ENCODE measurements around the gene HTR3E. TPM values are rescaled to one million over a fixed set of nuclear protein-coding genes. Genes with fewer than 3 reads are reported as not detected.
"Not testable (repeated sequence)": the region's sequence is repeated elsewhere in the genome, so short reads cannot be mapped to it uniquely, and the experiment has no call there.

Gene HTR3E
- total and polyA plus RNA-seq, 4 donors, result not detected

DNA sequence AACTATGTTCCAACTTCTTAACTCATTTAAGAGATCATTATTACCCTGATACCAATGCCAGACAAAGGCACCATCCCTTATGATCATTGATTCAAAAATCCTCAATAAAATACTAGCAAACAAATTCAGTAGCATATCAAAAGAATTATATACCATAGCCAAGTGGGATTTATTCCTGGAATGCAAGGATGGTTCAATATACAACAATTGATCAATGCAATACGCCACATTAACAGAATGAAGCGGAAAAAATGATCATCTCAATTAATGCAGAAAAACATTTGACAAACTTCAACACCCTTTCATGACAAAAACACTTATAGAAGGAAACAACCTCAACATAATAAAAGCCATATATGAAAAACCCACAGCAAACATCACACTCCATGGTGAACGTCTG lies 4.7 kb upstream of the HTR3E start:
- WGBS, 2 donors, result 88 to 92% methylated on average over 3 of the region's 3 CpGs
- H3K9me3 ChIP-seq (ENCODE audit: control insufficient read depth, low read length), result peaks cover 5% of the 10 kb centered on the region
- no peaks in the 10 kb centered on the region for H3K4me1 ChIP-seq (ENCODE audit: control insufficient read depth in 1 of 2, insufficient read depth in 2 of 2, low read length in 2 of 2)
- H3K4me3 ChIP-seq (ENCODE audit: low read length in 2 of 2), result no peak overlapping the region
- no peak overlapping the region for H3K27ac ChIP-seq (ENCODE audit: low read depth in 1 of 2, low read length in 2 of 2)
- no peaks in the 10 kb centered on the region for H3K36me3 ChIP-seq (ENCODE audit: control insufficient read depth in 1 of 2, insufficient read depth in 2 of 2, low read length in 1 of 2)
- intact Hi-C loops (cut with DNase I), result no loop called here
- H3K27me3 ChIP-seq (ENCODE audit: control insufficient read depth in 1 of 2, insufficient read depth in 2 of 2, low read length in 1 of 2), result no peaks in the 10 kb centered on the region
- no peak for ATAC-seq (ENCODE audit: low FRiP score)
- DNase-seq, result no peak

DNA sequence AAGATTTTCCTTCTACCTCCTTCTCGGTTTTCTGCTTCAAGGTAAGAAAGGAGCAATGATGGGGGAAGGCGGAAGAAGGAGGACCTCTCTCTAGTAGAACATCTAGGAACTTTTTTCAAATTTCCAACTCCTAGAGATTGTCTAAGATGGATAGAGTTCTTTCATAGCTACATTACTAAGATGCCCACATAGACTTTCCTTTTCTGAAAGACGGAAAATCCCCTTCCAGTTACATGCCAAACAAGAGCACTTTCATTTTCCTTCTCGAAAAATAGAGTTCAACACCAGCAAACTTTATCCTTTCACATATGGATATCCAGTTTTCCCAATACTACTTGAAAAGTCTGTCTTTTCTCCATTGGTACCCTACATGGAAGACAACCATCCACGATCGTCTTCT lies 692 bp downstream of the HTR3E start:
- H3K4me3 ChIP-seq (ENCODE audit: low read length in 2 of 2), result no peak overlapping the region
- peaks cover 2% of the 10 kb centered on the region for H3K9me3 ChIP-seq (ENCODE audit: control insufficient read depth, low read length)
- no peaks in the 10 kb centered on the region for H3K4me1 ChIP-seq (ENCODE audit: control insufficient read depth in 1 of 2, insufficient read depth in 2 of 2, low read length in 2 of 2)
- H3K27ac ChIP-seq (ENCODE audit: low read depth in 1 of 2, low read length in 2 of 2), result no peak overlapping the region
- WGBS, 2 donors, result 84 to 87% methylated on average over 6 of the region's 6 CpGs
- H3K36me3 ChIP-seq (ENCODE audit: control insufficient read depth in 1 of 2, insufficient read depth in 2 of 2, low read length in 1 of 2), result no peaks in the 10 kb centered on the region
- intact Hi-C loops (cut with DNase I), result no loop called here
- DNase-seq (no peak), ATAC-seq (ENCODE audit: low FRiP score) (no peak)
- H3K27me3 ChIP-seq (ENCODE audit: control insufficient read depth in 1 of 2, insufficient read depth in 2 of 2, low read length in 1 of 2), result no peaks in the 10 kb centered on the region

DNA sequence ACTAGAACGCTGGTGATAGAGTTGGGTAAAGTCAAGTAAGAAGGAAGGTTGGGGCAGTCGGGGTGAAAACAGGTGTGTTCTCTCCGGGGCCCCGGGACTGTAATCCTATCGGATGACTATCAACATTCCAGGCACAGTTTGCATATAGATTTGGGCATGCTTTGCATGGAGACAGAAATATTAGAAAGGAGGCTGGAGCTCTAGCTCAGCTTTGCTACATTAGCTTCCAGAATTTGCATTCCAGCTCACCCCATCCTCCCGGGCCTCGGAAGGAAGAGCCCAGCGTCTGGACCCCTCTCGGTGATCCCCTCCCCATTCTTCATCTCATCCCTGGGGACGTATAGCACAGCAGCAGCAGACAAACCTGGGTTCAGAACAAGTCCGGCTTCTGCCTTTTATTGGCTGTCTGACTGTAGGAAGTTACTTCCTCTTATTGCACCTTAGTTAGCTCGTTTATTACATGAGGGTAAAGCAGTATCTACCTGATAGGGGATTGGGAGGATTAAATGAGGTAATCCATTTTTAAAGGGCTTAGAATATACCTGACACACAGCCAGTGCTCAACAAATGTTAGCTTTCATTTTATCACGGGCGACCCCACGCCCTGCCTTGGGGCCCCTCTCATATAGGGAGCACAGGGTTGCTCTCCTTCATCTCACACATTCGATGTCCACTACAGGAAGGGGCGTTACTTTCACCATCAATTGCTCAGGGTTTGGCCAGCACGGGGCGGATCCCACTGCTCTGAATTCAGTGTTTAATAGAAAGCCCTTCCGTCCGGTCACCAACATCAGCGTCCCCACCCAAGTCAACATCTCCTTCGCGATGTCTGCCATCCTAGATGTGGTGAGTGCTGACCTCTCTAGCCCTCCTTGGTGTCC lies 3.2 kb downstream of the HTR3E start:
- WGBS, 2 donors, result 71 to 74% methylated on average over 24 of the region's 24 CpGs
- H3K4me1 ChIP-seq (ENCODE audit: control insufficient read depth in 1 of 2, insufficient read depth in 2 of 2, low read length in 2 of 2), result no peaks in the 10 kb centered on the region
- H3K27me3 ChIP-seq (ENCODE audit: control insufficient read depth in 1 of 2, insufficient read depth in 2 of 2, low read length in 1 of 2), result no peaks in the 10 kb centered on the region
- H3K4me3 ChIP-seq (ENCODE audit: low read length in 2 of 2), result no peak overlapping the region
- no peaks in the 10 kb centered on the region for H3K9me3 ChIP-seq (ENCODE audit: control insufficient read depth, low read length)
- intact Hi-C loops (cut with DNase I), result no loop called here
- H3K27ac ChIP-seq (ENCODE audit: low read depth in 1 of 2, low read length in 2 of 2), result no peak overlapping the region
- ATAC-seq (ENCODE audit: low FRiP score) (no peak), DNase-seq (no peak)
- H3K36me3 ChIP-seq (ENCODE audit: control insufficient read depth in 1 of 2, insufficient read depth in 2 of 2, low read length in 1 of 2), result no peaks in the 10 kb centered on the region

DNA sequence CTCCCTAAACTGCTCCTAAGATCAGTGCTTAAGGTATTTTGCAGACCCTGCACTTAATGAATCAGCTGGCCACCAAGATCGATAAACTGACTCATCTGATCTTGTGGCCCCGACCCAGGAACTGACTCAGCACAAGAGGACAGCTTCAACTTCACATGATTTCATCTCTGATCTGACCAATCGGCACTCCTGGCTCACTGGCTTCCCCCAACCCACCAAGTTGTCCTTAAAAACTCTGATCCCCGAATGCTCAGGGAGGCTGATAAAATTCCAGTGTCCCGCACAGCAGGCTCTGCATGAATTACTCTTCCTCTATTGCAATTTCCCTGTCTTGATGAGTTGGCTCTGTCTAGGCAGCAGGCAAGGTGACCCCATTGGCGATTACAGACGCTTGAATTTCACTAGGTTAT lies 13.5 kb downstream of the HTR3E start:
- intact Hi-C loops (cut with DNase I), result no loop called here
- H3K9me3 ChIP-seq (ENCODE audit: control insufficient read depth, low read length), result no peaks in the 10 kb centered on the region
- H3K27ac ChIP-seq (ENCODE audit: low read depth in 1 of 2, low read length in 2 of 2), result no peak overlapping the region
- DNase-seq, result no peak
- H3K4me1 ChIP-seq (ENCODE audit: control insufficient read depth in 1 of 2, insufficient read depth in 2 of 2, low read length in 2 of 2), result no peaks in the 10 kb centered on the region
- H3K4me3 ChIP-seq (ENCODE audit: low read length in 2 of 2), result no peak overlapping the region
- no peaks in the 10 kb centered on the region for H3K27me3 ChIP-seq (ENCODE audit: control insufficient read depth in 1 of 2, insufficient read depth in 2 of 2, low read length in 1 of 2)
- 60 to 62% methylated on average over 7 of the region's 7 CpGs for WGBS, 2 donors
- no peak for ATAC-seq (ENCODE audit: low FRiP score)
- no peaks in the 10 kb centered on the region for H3K36me3 ChIP-seq (ENCODE audit: control insufficient read depth in 1 of 2, insufficient read depth in 2 of 2, low read length in 1 of 2)

DNA sequence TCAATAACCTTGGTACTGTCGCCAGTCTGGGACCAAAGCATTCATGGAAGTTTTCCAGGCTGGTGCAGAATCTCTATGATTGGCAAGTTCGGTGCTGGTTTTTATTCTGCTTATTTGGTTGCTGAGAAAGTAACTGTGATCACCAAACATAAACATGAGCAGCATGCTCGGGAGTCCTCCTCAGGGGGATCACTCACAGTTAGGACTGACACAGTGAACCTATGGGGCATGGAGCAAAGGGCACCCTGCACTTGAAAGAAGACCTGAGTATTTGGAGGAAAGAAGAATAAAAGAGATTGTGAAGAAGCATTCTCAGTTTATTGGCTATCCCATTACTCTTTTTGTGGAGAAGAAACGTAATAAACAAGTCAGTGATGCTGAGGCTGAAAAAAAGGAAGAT lies 19.2 kb downstream of the HTR3E start:
- no peaks in the 10 kb centered on the region for H3K4me1 ChIP-seq (ENCODE audit: control insufficient read depth in 1 of 2, insufficient read depth in 2 of 2, low read length in 2 of 2)
- intact Hi-C loops (cut with DNase I), result no loop called here
- H3K9me3 ChIP-seq (ENCODE audit: control insufficient read depth, low read length), result no peaks in the 10 kb centered on the region
- H3K27ac ChIP-seq (ENCODE audit: low read depth in 1 of 2, low read length in 2 of 2), result no peak overlapping the region
- no peak for DNase-seq
- H3K36me3 ChIP-seq (ENCODE audit: control insufficient read depth in 1 of 2, insufficient read depth in 2 of 2, low read length in 1 of 2), result no peaks in the 10 kb centered on the region
- no peaks in the 10 kb centered on the region for H3K27me3 ChIP-seq (ENCODE audit: control insufficient read depth in 1 of 2, insufficient read depth in 2 of 2, low read length in 1 of 2)
- no peak overlapping the region for H3K4me3 ChIP-seq (ENCODE audit: low read length in 2 of 2)
- 82 to 85% methylated on average over 4 of the region's 4 CpGs for WGBS, 2 donors
- ATAC-seq (ENCODE audit: low FRiP score), result no peak

DNA sequence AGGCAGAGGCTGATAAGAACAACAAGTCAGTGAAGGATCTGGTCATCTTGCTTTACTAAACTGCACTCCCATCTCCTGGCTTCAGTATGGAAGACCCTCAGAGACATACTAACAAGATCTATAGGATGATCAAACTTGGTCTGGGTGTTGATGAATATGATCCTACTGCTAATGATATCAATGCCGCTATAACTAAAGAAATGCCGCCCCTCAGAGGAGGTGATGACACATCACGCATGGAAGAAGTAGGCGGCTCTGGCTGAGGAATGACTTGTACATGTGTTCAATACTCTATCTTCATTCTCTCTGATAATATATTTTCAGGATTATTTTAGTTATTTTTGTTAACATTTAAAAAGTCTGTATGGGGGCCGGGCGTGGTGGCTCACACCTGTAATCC lies 20.8 kb downstream of the HTR3E start:
- no peaks in the 10 kb centered on the region for H3K27me3 ChIP-seq (ENCODE audit: control insufficient read depth in 1 of 2, insufficient read depth in 2 of 2, low read length in 1 of 2)
- WGBS, 2 donors, result 90 to 92% methylated on average over 6 of the region's 6 CpGs
- no peak overlapping the region for H3K27ac ChIP-seq (ENCODE audit: low read depth in 1 of 2, low read length in 2 of 2)
- DNase-seq (no peak), ATAC-seq (ENCODE audit: low FRiP score) (no peak)
- no peaks in the 10 kb centered on the region for H3K36me3 ChIP-seq (ENCODE audit: control insufficient read depth in 1 of 2, insufficient read depth in 2 of 2, low read length in 1 of 2)
- no peaks in the 10 kb centered on the region for H3K4me1 ChIP-seq (ENCODE audit: control insufficient read depth in 1 of 2, insufficient read depth in 2 of 2, low read length in 2 of 2)
- no peak overlapping the region for H3K4me3 ChIP-seq (ENCODE audit: low read length in 2 of 2)
- no peaks in the 10 kb centered on the region for H3K9me3 ChIP-seq (ENCODE audit: control insufficient read depth, low read length)
- intact Hi-C loops (cut with DNase I), result no loop called here

DNA sequence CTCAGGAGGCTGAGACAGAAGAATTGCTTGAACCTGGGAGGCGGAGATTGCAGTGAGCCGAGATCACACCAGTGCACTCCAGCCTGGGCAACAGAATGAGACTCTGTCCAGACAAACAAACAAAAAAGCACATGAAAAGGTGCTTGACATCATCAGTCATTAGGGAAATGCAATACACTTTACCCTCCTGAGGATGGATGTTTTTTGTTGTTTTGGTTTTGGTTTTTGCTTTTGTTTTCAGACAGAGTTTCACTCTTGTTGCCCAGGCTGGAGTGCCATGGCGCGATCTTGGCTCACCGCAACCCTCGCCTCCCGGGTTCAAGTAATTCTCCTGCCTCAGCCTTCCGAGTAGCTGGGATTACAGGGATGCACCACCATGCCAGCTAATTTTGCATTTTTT lies 24.2 kb downstream of the HTR3E start:
- H3K9me3 ChIP-seq (ENCODE audit: control insufficient read depth, low read length); ATAC-seq (ENCODE audit: low FRiP score); H3K27me3 ChIP-seq (ENCODE audit: control insufficient read depth in 1 of 2, insufficient read depth in 2 of 2, low read length in 1 of 2); H3K4me3 ChIP-seq (ENCODE audit: low read length in 2 of 2); intact Hi-C loops (cut with DNase I); H3K4me1 ChIP-seq (ENCODE audit: control insufficient read depth in 1 of 2, insufficient read depth in 2 of 2, low read length in 2 of 2); H3K36me3 ChIP-seq (ENCODE audit: control insufficient read depth in 1 of 2, insufficient read depth in 2 of 2, low read length in 1 of 2); H3K27ac ChIP-seq (ENCODE audit: low read depth in 1 of 2, low read length in 2 of 2); DNase-seq: not testable (repeated sequence)
- 93 to 95% methylated on average over 8 of the region's 8 CpGs for WGBS, 2 donors

DNA sequence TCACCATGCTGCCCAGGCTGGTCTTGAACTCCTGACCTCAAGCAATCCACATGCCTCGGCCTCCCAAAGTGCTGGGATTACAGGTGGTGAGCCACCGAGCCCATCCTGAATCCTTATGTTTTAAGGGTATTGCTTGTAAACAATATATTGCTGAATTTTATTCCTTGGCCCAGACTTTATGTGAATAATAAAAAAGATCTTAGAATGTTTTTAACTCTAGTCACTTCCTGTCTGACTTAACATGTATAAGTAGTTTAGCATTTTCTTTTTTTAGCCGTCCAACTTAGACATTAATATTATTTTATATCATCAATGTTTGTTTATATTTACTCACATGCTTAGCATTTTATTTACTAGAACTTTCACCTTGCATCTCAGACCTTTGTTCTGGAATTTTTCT lies 29.1 kb downstream of the HTR3E start:
- WGBS, 2 donors, result 63 to 68% methylated on average over 3 of the region's 3 CpGs
- Histone ChIP-seq H3K4me1 (ENCODE audit: control insufficient read depth in 1 of 2, insufficient read depth in 2 of 2, low read length in 2 of 2) (no peaks in the 10 kb centered on the region), H3K27me3 (ENCODE audit: control insufficient read depth in 1 of 2, insufficient read depth in 2 of 2, low read length in 1 of 2) (no peaks in the 10 kb centered on the region), H3K27ac (ENCODE audit: low read depth in 1 of 2, low read length in 2 of 2) (no peak overlapping the region), H3K4me3 (ENCODE audit: low read length in 2 of 2) (no peak overlapping the region), H3K9me3 (ENCODE audit: control insufficient read depth, low read length) (no peaks in the 10 kb centered on the region), H3K36me3 (ENCODE audit: control insufficient read depth in 1 of 2, insufficient read depth in 2 of 2, low read length in 1 of 2) (no peaks in the 10 kb centered on the region)
- no peak for DNase-seq
- intact Hi-C loops (cut with DNase I), result no loop called here
- no peak for ATAC-seq (ENCODE audit: low FRiP score)

DNA sequence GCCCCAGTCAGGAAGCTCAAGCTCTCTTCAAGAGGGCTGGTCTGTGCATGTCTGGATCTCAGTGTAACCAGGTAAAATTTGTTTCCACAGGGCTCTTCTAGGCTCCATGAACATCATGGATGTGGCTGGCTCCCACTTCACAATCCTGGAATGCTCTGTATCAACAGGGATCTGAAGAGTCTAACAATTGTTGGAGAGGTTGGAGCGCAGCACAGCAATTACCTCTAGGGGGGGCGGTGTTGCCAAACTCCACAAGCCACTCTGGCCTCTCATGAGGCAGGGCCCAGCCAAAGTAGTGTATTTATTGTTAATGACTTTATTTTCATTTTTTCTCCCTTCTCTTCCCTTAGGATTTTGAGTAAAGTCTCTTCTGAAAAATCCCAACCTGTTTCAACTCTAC lies 32.1 kb downstream of the HTR3E start:
- no peak for ATAC-seq (ENCODE audit: low FRiP score)
- no peak for DNase-seq
- intact Hi-C loops (cut with DNase I), result no loop called here
- H3K9me3 ChIP-seq (ENCODE audit: control insufficient read depth, low read length), result no peaks in the 10 kb centered on the region
- H3K27me3 ChIP-seq (ENCODE audit: control insufficient read depth in 1 of 2, insufficient read depth in 2 of 2, low read length in 1 of 2), result no peaks in the 10 kb centered on the region
- no peak overlapping the region for H3K27ac ChIP-seq (ENCODE audit: low read depth in 1 of 2, low read length in 2 of 2)
- no peaks in the 10 kb centered on the region for H3K36me3 ChIP-seq (ENCODE audit: control insufficient read depth in 1 of 2, insufficient read depth in 2 of 2, low read length in 1 of 2)
- 33 to 35% methylated on average over 2 of the region's 2 CpGs for WGBS, 2 donors
- no peaks in the 10 kb centered on the region for H3K4me1 ChIP-seq (ENCODE audit: control insufficient read depth in 1 of 2, insufficient read depth in 2 of 2, low read length in 2 of 2)
- H3K4me3 ChIP-seq (ENCODE audit: low read length in 2 of 2), result no peak overlapping the region
